ENCODE measurements around the gene CYP1A1. TPM values are rescaled to one million over a fixed set of nuclear protein-coding genes. Genes with fewer than 3 reads are reported as not detected.

Gene CYP1A1
- total and polyA plus RNA-seq, 9 of the 15 experiments (the other 6 are each of a cell fraction or from before 2014, with no cell fraction given) = 0.04 to 0.13 (median 0.05) TPM; not detected in 5

DNA sequence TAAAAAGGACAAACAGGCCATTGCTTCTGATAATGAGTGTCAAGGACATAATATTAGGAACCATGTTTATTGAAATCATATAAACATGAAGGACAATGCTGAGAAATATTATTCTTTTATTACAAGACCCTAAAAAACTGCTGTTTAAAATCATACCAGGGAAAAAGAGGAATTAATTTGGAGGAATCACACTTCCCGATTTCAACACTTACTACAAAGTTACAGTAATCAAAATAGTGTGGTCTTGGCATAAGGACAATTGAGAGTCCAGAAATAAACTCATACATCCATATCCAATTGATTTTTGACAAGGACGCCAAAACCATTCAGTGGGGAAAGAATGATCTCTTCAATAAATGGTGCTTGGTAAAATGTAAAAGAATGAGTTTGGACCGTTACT lies 13.0 kb downstream of the CYP1A1 start:
- CTCF ChIA-PET (ENCODE audit: low intra/inter-chr PET ratio) = no interaction called here

More for the DNA sequence above, 13.0 kb downstream of the CYP1A1 start:
- POLR2A ChIA-PET = no interaction called here
- FAIRE-seq = no peak
- H3K4me2 ChIP-seq (ENCODE audit: insufficient read depth, low read length) = no peak overlapping the region
- H3K9me3 ChIP-seq (replicated peaks; ENCODE audit: control insufficient read depth, insufficient read depth, low read depth, low read length) = no peaks in the 10 kb centered on the region
- WGBS (ENCODE audit: insufficient coverage, low coverage, missing lambda C conversion rate) = 5% methylated on average over 3 of the region's 3 CpGs
- ATAC-seq = no peak
- H3K9ac ChIP-seq (ENCODE audit: insufficient read depth in 1 of 2, low read depth in 2 of 2, low read length in 2 of 2) = no peak overlapping the region
- in situ Hi-C loops (cut with MboI) (no loop called here), intact Hi-C loops (cut with micrococcal nuclease) (no loop called here)
- H3K36me3 ChIP-seq (ENCODE audit: control insufficient read depth, insufficient read depth, low read length) = no peaks in the 10 kb centered on the region
- no peak overlapping the region for H2AFZ ChIP-seq (ENCODE audit: low read depth, low read length)
- no peak overlapping the region for H3K27ac ChIP-seq (ENCODE audit: extremely low read depth, low read depth, low read length)
- no peak overlapping the region for H3K4me3 ChIP-seq
- no peak for TF ChIP-seq HLTF (IDR thresholded peaks at IDR 0.05)
- TF ChIP-seq GMEB1 (CRISPR knock-in tag; IDR thresholded peaks at IDR 0.05) = no peak
- no peak for TF ChIP-seq CREB1 (IDR thresholded peaks at IDR 0.05)
- TF ChIP-seq CREB1 (CRISPR knock-in tag; IDR thresholded peaks at IDR 0.05) = no peak
- TF ChIP-seq C11orf30 (IDR thresholded peaks at IDR 0.05; ENCODE audit: low read depth) = no peak
- TF ChIP-seq, protein P1, sequence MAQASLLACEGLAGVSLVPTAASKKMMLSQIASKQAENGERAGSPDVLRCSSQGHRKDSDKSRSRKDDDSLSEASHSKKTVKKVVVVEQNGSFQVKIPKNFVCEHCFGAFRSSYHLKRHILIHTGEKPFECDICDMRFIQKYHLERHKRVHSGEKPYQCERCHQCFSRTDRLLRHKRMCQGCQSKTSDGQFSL (CRISPR knock-in tag; IDR thresholded peaks at IDR 0.05) = no peak
- TF ChIP-seq, protein P1 (tag; IDR thresholded peaks at IDR 0.05) = no peak
- TF ChIP-seq NFYB (IDR thresholded peaks at IDR 0.05; ENCODE audit: extremely low read depth, insufficient read length) = no peak
- TF ChIP-seq NR2F6 (CRISPR knock-in tag; IDR thresholded peaks at IDR 0.05) = no peak
- TF ChIP-seq ZBTB1 (CRISPR knock-in tag; IDR thresholded peaks at IDR 0.05; ENCODE audit: borderline replicate concordance, low read depth) = no peak
- TF ChIP-seq HOMEZ (CRISPR knock-in tag; IDR thresholded peaks at IDR 0.05) = no peak
- TF ChIP-seq CEBPG (CRISPR knock-in tag; IDR thresholded peaks at IDR 0.05) = no peak
- no peak for TF ChIP-seq CEBPG (tag; conservative IDR thresholded peaks at IDR 0.05 in 1 of 2, IDR thresholded peaks at IDR 0.05 in 1 of 2)
- no peak for TF ChIP-seq ZBED1 (IDR thresholded peaks at IDR 0.05)
- no peak for TF ChIP-seq DACH1 (IDR thresholded peaks at IDR 0.05; ENCODE audit: partially characterized antibody)
- no peak for TF ChIP-seq ZNF512 (tag; IDR thresholded peaks at IDR 0.05)
- no peak for TF ChIP-seq PTTG1 (tag; IDR thresholded peaks at IDR 0.05; ENCODE audit: low read depth)
- no peak for TF ChIP-seq TAF1 (IDR thresholded peaks at IDR 0.05; ENCODE audit: control insufficient read depth, extremely low read depth, insufficient read depth, low read length, severe bottlenecking)
- H3K79me2 ChIP-seq (ENCODE audit: control insufficient read depth, insufficient read depth, low read length) = no peaks in the 10 kb centered on the region
- BruUV-seq (replicated peaks) = no TSS peak
- H3K27me3 ChIP-seq (ENCODE audit: control insufficient read depth in 2 of 2, insufficient read depth in 2 of 2, low read length in 2 of 2) = peaks cover 4 to 15% of the 10 kb centered on the region in 2 experiments
- 0 out of 5 replicates have a peak, but pooled peaks cover 0 to 2% of the 10 kb centered on the region in 2 experiments for H3K4me1 ChIP-seq (replicated peaks in 1 of 2; ENCODE audit: control insufficient read depth in 2 of 2, insufficient read depth in 2 of 2, low read length in 2 of 2)
- DNase-seq (ENCODE audit: extremely low read depth in 1 of 4, low spot score in 3 of 4) = no peak
- no peaks in the 10 kb centered on the region for H4K20me1 ChIP-seq (replicated peaks; ENCODE audit: control insufficient read depth, insufficient read depth, low read length)
- H3K9me1 ChIP-seq (ENCODE audit: control insufficient read depth, insufficient read depth, low read length) = no peaks in the 10 kb centered on the region
